ENCODE data around the gene POLR2E.

POLR2E gene

DNA sequence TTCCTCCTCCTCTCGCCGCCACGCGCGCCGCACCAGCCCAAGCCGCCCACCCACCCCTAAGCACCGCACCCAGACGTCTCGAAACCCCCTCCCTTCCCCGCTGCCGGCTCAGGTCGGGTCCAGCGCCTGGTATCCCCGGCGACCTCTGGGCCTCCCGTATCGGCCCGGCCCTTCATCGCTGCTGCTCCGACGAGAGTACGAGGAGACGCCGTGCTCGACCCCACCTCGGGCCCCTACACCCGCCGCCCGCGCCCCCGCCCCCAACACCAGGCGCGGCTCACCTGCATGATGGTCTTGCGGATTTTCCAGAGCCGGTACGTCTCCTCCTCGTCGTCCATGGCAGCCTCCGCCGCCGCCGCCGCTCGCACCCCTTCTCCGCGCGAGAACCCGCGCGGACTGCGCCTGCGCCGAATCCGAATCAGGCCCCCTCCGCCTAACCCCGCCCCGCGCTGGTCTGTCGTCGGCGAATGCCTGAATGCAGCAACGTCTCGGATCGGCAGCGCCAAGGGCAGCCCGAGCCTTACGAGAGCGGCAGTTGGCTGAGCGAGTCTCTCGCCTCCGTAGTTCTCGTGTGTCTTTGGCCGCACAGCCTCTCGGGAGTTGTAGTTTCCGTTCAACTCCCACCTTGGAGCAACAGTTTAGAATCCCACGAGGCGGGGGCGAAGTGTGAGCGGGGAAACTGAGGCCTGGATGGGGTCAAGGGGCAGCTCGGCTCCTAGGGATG, at the start of gene POLR2E:
TSS of gene POLR2E (minus strand) at position 398 of the 724 bp plus-strand sequence. CDS start at position 338, 60 bp downstream.
- TF ChIP-seq EZH2 (IDR thresholded peaks at IDR 0.05) (no peak), FOXP2 (optimal IDR thresholded peaks at IDR 0.05; ENCODE audit: control extremely low read depth, extremely low read length, insufficient read depth) (peak; percentile 83), POLR2AphosphoS5 (IDR thresholded peaks at IDR 0.05; ENCODE audit: borderline replicate concordance, low read depth, low read length) (peak; percentile 88)
- Histone ChIP-seq H3K9ac (ENCODE audit: insufficient read length) (peak within 1 kb of the TSS; percentile 97), H3K27ac (peak within 1 kb of the TSS; percentile 56; the same call in 1 of the 2 replicates), H3K4me3 (peak within 1 kb of the TSS; percentile 91), H3K36me3 (ENCODE audit: insufficient read depth, low read length) (peaks cover 23% of the 10 kb centered on the region; the same call in 1 of the 2 replicates), H3K9me3 (ENCODE audit: low read depth, low read length) (peaks cover 2% of the 10 kb centered on the region; the same call in 1 of the 2 replicates)
- DNase-seq (ENCODE audit: low read depth, low spot score), result peak; percentile 91

DNA sequence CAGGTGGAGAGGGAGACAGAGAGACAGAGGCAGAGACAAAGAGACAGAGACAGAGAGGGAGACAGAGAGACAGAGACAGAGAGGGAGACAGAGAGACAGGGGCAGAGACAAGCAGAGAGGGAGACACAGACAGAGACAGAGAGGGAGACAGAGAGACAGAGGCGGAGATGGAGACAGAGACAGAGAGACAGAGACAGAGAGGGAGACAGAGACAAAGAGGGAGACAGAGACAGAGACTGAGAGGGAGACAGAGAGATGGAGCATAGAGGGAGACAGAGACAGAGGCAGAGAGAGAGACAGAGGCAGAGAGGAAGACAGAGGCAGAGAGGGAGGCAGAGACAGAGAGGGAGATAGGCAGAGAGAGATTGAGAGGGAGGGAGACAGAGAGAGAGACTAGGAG, 49.6 kb upstream of the POLR2E start:
- DNase-seq (ENCODE audit: low read depth, low spot score), result no peak

DNA sequence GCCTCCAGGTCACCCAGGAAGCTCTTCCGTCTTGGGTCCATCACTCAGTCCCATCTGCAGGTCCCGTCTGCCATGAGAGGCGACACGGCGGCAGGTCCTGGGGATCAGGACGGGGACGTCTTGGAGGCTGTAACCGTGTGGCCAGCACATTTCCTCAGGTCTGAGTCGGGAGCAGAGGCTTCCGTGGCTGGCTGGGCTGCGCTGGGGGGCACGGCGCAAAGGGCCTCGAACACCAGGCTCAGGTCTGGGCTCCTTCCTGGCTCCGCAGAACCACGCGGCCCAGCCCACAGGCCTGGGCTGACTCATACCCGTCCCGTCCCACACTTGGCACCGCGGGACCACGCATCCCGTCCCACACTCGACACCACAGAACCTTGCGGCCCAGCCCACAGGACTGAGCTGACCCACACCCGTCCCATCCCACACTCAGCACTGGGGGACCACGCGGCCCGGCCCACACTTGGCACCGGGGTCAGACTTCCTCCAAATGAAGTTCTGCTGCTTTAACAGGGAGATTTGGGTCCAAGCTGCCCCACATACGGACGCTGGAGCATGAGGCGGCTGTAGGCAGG, 48.7 kb upstream of the POLR2E start:
- DNase-seq (ENCODE audit: low read depth, low spot score), result no peak
- Histone ChIP-seq H3K36me3 (ENCODE audit: insufficient read depth, low read length) (no peaks in the 10 kb centered on the region; the same call in 1 of the 2 replicates), H3K9me3 (ENCODE audit: low read depth, low read length) (no peaks in the 10 kb centered on the region), H3K27ac (no peak overlapping the region), H3K9ac (ENCODE audit: insufficient read length) (no peak overlapping the region), H3K4me3 (no peak overlapping the region)
- no peak for TF ChIP-seq EZH2 (IDR thresholded peaks at IDR 0.05)
- no peak for TF ChIP-seq FOXP2 (optimal IDR thresholded peaks at IDR 0.05; ENCODE audit: control extremely low read depth, extremely low read length, insufficient read depth)
- no peak for TF ChIP-seq POLR2AphosphoS5 (IDR thresholded peaks at IDR 0.05; ENCODE audit: borderline replicate concordance, low read depth, low read length)

More for the DNA sequence above, 49.6 kb upstream of the POLR2E start:
- Histone ChIP-seq H3K36me3 (ENCODE audit: insufficient read depth, low read length) (no peaks in the 10 kb centered on the region; the same call in 1 of the 2 replicates), H3K4me3 (no peak overlapping the region), H3K9ac (ENCODE audit: insufficient read length) (no peak overlapping the region), H3K9me3 (ENCODE audit: low read depth, low read length) (no peaks in the 10 kb centered on the region), H3K27ac (no peak overlapping the region)
- TF ChIP-seq EZH2 (IDR thresholded peaks at IDR 0.05), result no peak
- TF ChIP-seq FOXP2 (optimal IDR thresholded peaks at IDR 0.05; ENCODE audit: control extremely low read depth, extremely low read length, insufficient read depth), result no peak
- TF ChIP-seq POLR2AphosphoS5 (IDR thresholded peaks at IDR 0.05; ENCODE audit: borderline replicate concordance, low read depth, low read length), result no peak

DNA sequence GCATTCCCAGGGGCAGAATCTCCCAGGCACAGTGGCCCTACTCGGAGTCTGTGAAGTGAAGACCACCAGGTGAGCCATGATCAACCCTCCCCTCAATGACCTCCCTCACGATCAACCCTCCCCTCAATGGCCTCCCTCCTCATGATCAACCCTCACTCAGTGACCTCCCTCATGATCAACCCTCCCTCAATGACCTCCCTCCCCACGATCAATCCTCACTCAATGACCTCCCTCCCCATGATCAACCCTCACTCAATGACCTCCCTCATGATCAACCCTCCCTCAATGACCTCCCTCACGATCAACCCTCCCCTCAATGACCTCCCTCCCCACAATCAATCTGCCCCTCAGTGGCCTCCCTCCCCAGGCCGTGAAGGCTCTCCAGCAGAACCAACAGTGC, 46.8 kb upstream of the POLR2E start:
- DNase-seq (ENCODE audit: low read depth, low spot score), result no peak
- Histone ChIP-seq H3K4me3 (no peak overlapping the region), H3K9ac (ENCODE audit: insufficient read length) (no peak overlapping the region), H3K36me3 (ENCODE audit: insufficient read depth, low read length) (no peaks in the 10 kb centered on the region; the same call in 1 of the 2 replicates), H3K9me3 (ENCODE audit: low read depth, low read length) (no peaks in the 10 kb centered on the region), H3K27ac (no peak overlapping the region)
- TF ChIP-seq POLR2AphosphoS5 (IDR thresholded peaks at IDR 0.05; ENCODE audit: borderline replicate concordance, low read depth, low read length) (no peak), EZH2 (IDR thresholded peaks at IDR 0.05) (no peak), FOXP2 (optimal IDR thresholded peaks at IDR 0.05; ENCODE audit: control extremely low read depth, extremely low read length, insufficient read depth) (no peak)

DNA sequence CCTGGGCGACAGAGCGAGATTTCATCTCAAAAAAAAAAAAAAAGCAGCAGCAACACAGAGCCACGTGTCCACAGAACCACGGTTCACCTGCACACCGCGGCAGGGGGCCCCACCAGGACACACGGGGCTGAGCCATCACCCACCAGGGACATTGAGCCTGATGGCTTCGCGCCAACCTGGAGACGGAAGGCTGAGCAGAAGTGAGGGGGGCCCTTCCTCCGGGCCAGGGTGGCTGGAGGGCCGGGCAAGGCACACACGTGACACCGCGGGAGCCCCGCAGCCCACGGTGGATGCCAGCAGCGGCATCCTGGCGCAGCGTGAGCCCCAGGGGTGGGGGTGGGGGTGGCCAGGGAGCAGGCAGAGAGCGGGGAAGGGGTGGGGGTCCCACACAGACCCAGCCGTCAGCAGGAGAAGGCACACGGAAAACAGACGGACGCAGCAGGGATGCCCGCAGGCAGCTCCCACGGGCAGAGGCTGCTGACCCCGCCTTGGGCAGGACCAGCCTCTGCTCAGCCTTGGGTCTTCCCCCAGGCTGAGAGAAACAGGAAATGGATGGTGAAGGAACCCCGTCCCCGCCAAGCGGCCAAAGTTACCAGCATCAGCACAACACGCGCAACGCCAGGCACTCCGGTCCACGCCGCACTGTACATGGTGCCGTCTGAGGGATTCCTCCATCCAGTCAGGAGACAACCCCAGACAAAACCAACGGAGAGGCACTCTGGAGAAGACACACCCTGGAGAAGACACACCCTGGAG, 45.3 kb upstream of the POLR2E start:
- H3K9ac ChIP-seq (ENCODE audit: insufficient read length), result no peak overlapping the region
- H3K9me3 ChIP-seq (ENCODE audit: low read depth, low read length), result no peaks in the 10 kb centered on the region
- DNase-seq (ENCODE audit: low read depth, low spot score), result no peak
- H3K27ac ChIP-seq, result no peak overlapping the region
- H3K4me3 ChIP-seq, result no peak overlapping the region
- TF ChIP-seq FOXP2 (optimal IDR thresholded peaks at IDR 0.05; ENCODE audit: control extremely low read depth, extremely low read length, insufficient read depth), result no peak
- TF ChIP-seq EZH2 (IDR thresholded peaks at IDR 0.05), result no peak
- TF ChIP-seq POLR2AphosphoS5 (IDR thresholded peaks at IDR 0.05; ENCODE audit: borderline replicate concordance, low read depth, low read length), result no peak
- H3K36me3 ChIP-seq (ENCODE audit: insufficient read depth, low read length), result no peaks in the 10 kb centered on the region; the same call in 1 of the 2 replicates

DNA sequence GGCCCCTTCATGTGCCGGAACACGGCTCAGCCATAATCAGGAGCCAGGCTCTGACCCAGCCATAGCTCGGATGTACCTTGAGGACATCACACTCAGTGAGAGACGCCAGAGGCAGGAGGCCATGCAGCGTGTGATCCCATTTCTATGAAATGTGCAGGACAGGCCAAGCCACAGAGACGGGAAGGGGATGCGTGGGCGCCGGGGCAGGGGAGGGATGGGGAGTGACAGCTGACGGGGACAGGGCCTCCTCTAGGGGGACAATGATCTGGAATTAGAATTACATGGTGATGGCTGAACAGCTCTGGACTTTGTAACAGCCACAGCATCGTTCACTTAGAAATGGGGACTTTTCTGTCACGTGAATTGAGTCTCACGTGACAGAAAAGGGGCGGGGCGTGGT, 44.0 kb upstream of the POLR2E start:
- no peaks in the 10 kb centered on the region; the same call in 1 of the 2 replicates for H3K36me3 ChIP-seq (ENCODE audit: insufficient read depth, low read length)
- no peak overlapping the region for H3K9ac ChIP-seq (ENCODE audit: insufficient read length)
- no peak for DNase-seq (ENCODE audit: low read depth, low spot score)
- H3K27ac ChIP-seq, result no peak overlapping the region
- TF ChIP-seq FOXP2 (optimal IDR thresholded peaks at IDR 0.05; ENCODE audit: control extremely low read depth, extremely low read length, insufficient read depth) (no peak), POLR2AphosphoS5 (IDR thresholded peaks at IDR 0.05; ENCODE audit: borderline replicate concordance, low read depth, low read length) (no peak)
- no peaks in the 10 kb centered on the region for H3K9me3 ChIP-seq (ENCODE audit: low read depth, low read length)
- H3K4me3 ChIP-seq, result no peak overlapping the region

DNA sequence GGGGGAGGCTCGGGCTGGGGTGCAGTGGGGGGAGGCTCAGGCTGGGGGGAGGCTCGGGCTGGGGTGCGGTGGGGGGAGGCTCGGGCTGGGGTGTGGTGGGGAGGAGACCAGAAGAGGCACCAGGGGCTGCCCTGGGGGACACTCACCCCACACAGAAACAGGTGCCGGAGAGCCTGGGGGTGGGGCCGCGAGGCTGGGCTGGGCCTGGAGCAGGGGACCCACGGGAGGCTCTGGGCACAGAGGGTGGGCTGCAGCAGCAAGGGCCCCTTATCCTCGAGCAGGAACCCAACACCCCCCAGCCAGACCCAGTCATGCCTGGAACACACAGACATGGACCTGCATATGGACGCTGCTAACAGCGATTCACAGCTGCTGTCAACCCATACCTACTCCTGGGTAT, 42.9 kb upstream of the POLR2E start:
- DNase-seq (ENCODE audit: low read depth, low spot score), result no peak
- H3K9ac ChIP-seq (ENCODE audit: insufficient read length), result no peak overlapping the region
- TF ChIP-seq EZH2 (IDR thresholded peaks at IDR 0.05) (no peak), FOXP2 (optimal IDR thresholded peaks at IDR 0.05; ENCODE audit: control extremely low read depth, extremely low read length, insufficient read depth) (no peak), POLR2AphosphoS5 (IDR thresholded peaks at IDR 0.05; ENCODE audit: borderline replicate concordance, low read depth, low read length) (no peak)
- no peaks in the 10 kb centered on the region for H3K36me3 ChIP-seq (ENCODE audit: insufficient read depth, low read length)
- no peak overlapping the region for H3K27ac ChIP-seq
- no peaks in the 10 kb centered on the region for H3K9me3 ChIP-seq (ENCODE audit: low read depth, low read length)
- no peak overlapping the region for H3K4me3 ChIP-seq

Data from SK-N-MC (cell line).